SK-N-MC (cell line): ENCODE results near the gene PDE4D.

ENCODE experiments used
- DNase-seq: peaks from one replicate; pipeline ENCODE4 v3.0.0-alpha.2; 2011; ENCODE audit warnings: low read depth, low spot score
- H3K27ac ChIP-seq: fragments of 200-600 bp; sonication (generic); 2 replicates; pipeline ENCODE4 v1.5.1; 2016; ENCODE audit warnings: mixed run types
- H3K36me3 ChIP-seq: fragments of 200-600 bp; sonication (generic); 2 replicates; pipeline ENCODE4 v1.6.1; 2017; ENCODE audit warnings: antibody characterized with exemption, low read length, mixed read lengths; ENCODE audit not compliant: insufficient read depth
- H3K4me3 ChIP-seq: fragments of 200-600 bp; sonication (generic); 2 replicates; pipeline ENCODE4 v1.5.1; 2016
- H3K9ac ChIP-seq: fragments of 200-600 bp; sonication (generic); 2 replicates; pipeline ENCODE4 v1.8.0; 2017; ENCODE audit warnings: mixed run types, mixed read lengths; ENCODE audit not compliant: insufficient read length
- H3K9me3 ChIP-seq: fragments of 200-600 bp; sonication (generic); 2 replicates; pipeline ENCODE4 v1.6.1; 2017; ENCODE audit warnings: low read depth, mild to moderate bottlenecking, antibody characterized with exemption, low read length, moderate library complexity, mixed read lengths
- EZH2 ChIP-seq: fragments of 200-600 bp; sonication (generic); IDR thresholded peaks from one replicate; pipeline ENCODE4 v1.6.1; 2017; ENCODE audit warnings: antibody characterized with exemption
- FOXP2 ChIP-seq: optimal IDR thresholded peaks from 2 replicates; pipeline ENCODE3; 2011; ENCODE audit warnings: mild to moderate bottlenecking, moderate library complexity; ENCODE audit not compliant: insufficient read depth; ENCODE audit errors: extremely low read length, control extremely low read depth
- POLR2AphosphoS5 ChIP-seq: IDR thresholded peaks from 2 replicates; pipeline ENCODE4 v1.6.1; 2012; ENCODE audit warnings: mild to moderate bottlenecking, low read depth, low read length, borderline replicate concordance

The PDE4D gene

GRCh38 chr5:59090323-59090722 is 803.2 kb downstream of the PDE4D start:
- Histone ChIP-seq H3K9me3 (no peaks in the 10 kb centered on the region), H3K9ac (no peak overlapping the region), H3K36me3 (no peaks in the 10 kb centered on the region), H3K27ac (no peak overlapping the region), H3K4me3 (no peak overlapping the region)
- DNase-seq = no peak
- TF ChIP-seq EZH2 (no peak), FOXP2 (no peak), POLR2AphosphoS5 (no peak)

- Histone ChIP-seq H3K27ac (no peak overlapping the region), H3K36me3 (no peaks in the 10 kb centered on the region), H3K4me3 (no peak overlapping the region), H3K9me3 (no peaks in the 10 kb centered on the region), H3K9ac (no peak overlapping the region)
- TF ChIP-seq EZH2 = no peak
- TF ChIP-seq POLR2AphosphoS5 = no peak
- no peak for TF ChIP-seq FOXP2
- no peak for DNase-seq
Measured at GRCh38 chr5:59089767-59090166, 803.8 kb downstream of the PDE4D start.

- Histone ChIP-seq H3K9ac (no peak overlapping the region), H3K36me3 (no peaks in the 10 kb centered on the region), H3K4me3 (no peak overlapping the region), H3K27ac (no peak overlapping the region), H3K9me3 (no peaks in the 10 kb centered on the region)
- no peak for TF ChIP-seq EZH2
- no peak for TF ChIP-seq FOXP2
- TF ChIP-seq POLR2AphosphoS5 = no peak
- no peak for DNase-seq
Measured at GRCh38 chr5:59088546-59088945, 805.0 kb downstream of the PDE4D start.

GRCh38 chr5:59086024-59086423 is 807.5 kb downstream of the PDE4D start:
- no peak overlapping the region for H3K27ac ChIP-seq
- no peak overlapping the region for H3K9ac ChIP-seq
- H3K4me3 ChIP-seq = no peak overlapping the region
- H3K36me3 ChIP-seq = no peaks in the 10 kb centered on the region
- TF ChIP-seq POLR2AphosphoS5 = no peak
- no peak for TF ChIP-seq FOXP2
- no peak for TF ChIP-seq EZH2
- H3K9me3 ChIP-seq = no peaks in the 10 kb centered on the region
- DNase-seq = no peak

GRCh38 chr5:59081693-59082092 is 811.8 kb downstream of the PDE4D start:
- Histone ChIP-seq H3K27ac (no peak overlapping the region), H3K9ac (no peak overlapping the region), H3K36me3 (no peaks in the 10 kb centered on the region), H3K9me3 (no peaks in the 10 kb centered on the region), H3K4me3 (no peak overlapping the region)
- no peak for DNase-seq
- no peak for TF ChIP-seq FOXP2
- TF ChIP-seq POLR2AphosphoS5 = no peak
- no peak for TF ChIP-seq EZH2

- no peak overlapping the region for H3K4me3 ChIP-seq
- no peak for TF ChIP-seq FOXP2
- TF ChIP-seq EZH2 = no peak
- no peak for TF ChIP-seq POLR2AphosphoS5
- no peak overlapping the region for H3K27ac ChIP-seq
- no peak for DNase-seq
- H3K9ac ChIP-seq = no peak overlapping the region
- H3K36me3 ChIP-seq = no peaks in the 10 kb centered on the region
- H3K9me3 ChIP-seq = no peaks in the 10 kb centered on the region
Measured at GRCh38 chr5:59079622-59080620, 813.6 kb downstream of the PDE4D start.

GRCh38 chr5:59071755-59072549 is 821.6 kb downstream of the PDE4D start:
- no peak overlapping the region for H3K9ac ChIP-seq
- H3K27ac ChIP-seq = no peak overlapping the region
- H3K9me3 ChIP-seq = no peaks in the 10 kb centered on the region
- no peaks in the 10 kb centered on the region for H3K36me3 ChIP-seq
- no peak for DNase-seq
- no peak overlapping the region for H3K4me3 ChIP-seq
- TF ChIP-seq POLR2AphosphoS5 = no peak
- no peak for TF ChIP-seq EZH2
- no peak for TF ChIP-seq FOXP2

GRCh38 chr5:59069438-59070079 is 824.0 kb downstream of the PDE4D start:
- TF ChIP-seq POLR2AphosphoS5 = no peak
- TF ChIP-seq FOXP2 = no peak
- no peak for TF ChIP-seq EZH2
- Histone ChIP-seq H3K9ac (no peak overlapping the region), H3K4me3 (no peak overlapping the region), H3K9me3 (no peaks in the 10 kb centered on the region), H3K27ac (no peak overlapping the region), H3K36me3 (no peaks in the 10 kb centered on the region)
- DNase-seq = no peak
